Thoracic aorta (tissue), 2 donors: ENCODE data around the gene DENND2A. TPM values are rescaled to one million over a fixed set of nuclear protein-coding genes. Genes with fewer than 3 reads are reported as not detected.

ENCODE experiments used
- ATAC-seq: fragments of 150-250 bp; one replicate; pipeline ENCODE4 v1.8.0; 2017; ENCODE audit warnings: low read depth; ENCODE audit not compliant: insufficient number of reproducible peaks, low FRiP score
- DNase-seq: peaks from one replicate; pipeline ENCODE4 v3.0.0-alpha.2; 2020; ENCODE audit warnings: low spot score
- H3K27ac ChIP-seq, 2 donors: fragments of 200-600 bp; sonication (generic); 1 replicate in 1 of 2; 2 replicates in 1 of 2; pipeline ENCODE4 v1.5.1; 2016; ENCODE audit warnings: mild to moderate bottlenecking in 2 of 2, moderate library complexity in 2 of 2
- H3K27me3 ChIP-seq: fragments of 200-600 bp; sonication (generic); replicated peaks from 2 replicates; pipeline ENCODE4 v1.6.0; 2016; ENCODE audit warnings: mild to moderate bottlenecking; ENCODE audit not compliant: insufficient read depth
- H3K36me3 ChIP-seq: fragments of 200-600 bp; sonication (generic); one replicate; pipeline ENCODE4 v1.5.1; 2016
- H3K4me1 ChIP-seq, 2 donors: fragments of 200-600 bp; sonication (generic); 1 replicate in 1 of 2; 2 replicates in 1 of 2; pipeline versions ENCODE4 v1.5.1 to v1.6.0; 2016; ENCODE audit warnings: low read depth in 2 of 2, mild to moderate bottlenecking in 1 of 2; ENCODE audit not compliant: control insufficient read depth in 1 of 2
- H3K4me3 ChIP-seq: fragments of 200-600 bp; sonication (generic); 2 replicates; pipeline ENCODE4 v1.5.1; 2016; ENCODE audit warnings: mild to moderate bottlenecking
- H3K9me3 ChIP-seq: fragments of 200-600 bp; sonication (generic); 2 replicates; pipeline ENCODE4 v1.5.1; 2016
- CTCF ChIP-seq: fragments of 200-600 bp; sonication (generic); IDR thresholded peaks from one replicate; pipeline ENCODE4 v1.5.1; 2019; ENCODE audit warnings: antibody characterized with exemption
- total RNA-seq, 2 donors: library from RNA; depleted of rRNA; stranded (reverse); fragments of >200 nt; gene quantifications; one replicate each; pipeline versions ENCODE4 v1.1.0 to v1.2.3, GENCODE V29; 2016

DENND2A gene
- total RNA-seq, 2 donors from 2014 or later: 4.9 to 5.1 TPM

GRCh38 chr7:140593672-140593982 is 47.0 kb downstream of the DENND2A start:
- Histone ChIP-seq H3K4me3 (no peak overlapping the region), H3K36me3 (no peaks in the 10 kb centered on the region), H3K4me1 (peaks cover 4 to 18% of the 10 kb centered on the region in 2 donors), H3K27me3 (no peaks in the 10 kb centered on the region), H3K27ac (no peak overlapping the region), H3K9me3 (no peaks in the 10 kb centered on the region)
- no peak for DNase-seq
- TF ChIP-seq CTCF: no peak
- no peak for ATAC-seq

- H3K9me3 ChIP-seq: no peaks in the 10 kb centered on the region
- H3K4me1 ChIP-seq: peaks cover 4 to 18% of the 10 kb centered on the region in 2 donors
- ATAC-seq (no peak), DNase-seq (no peak)
- no peak overlapping the region for H3K27ac ChIP-seq
- no peaks in the 10 kb centered on the region for H3K27me3 ChIP-seq
- H3K36me3 ChIP-seq: no peaks in the 10 kb centered on the region
- no peak for TF ChIP-seq CTCF
- H3K4me3 ChIP-seq: no peak overlapping the region
Observed at GRCh38 chr7:140592964-140593671, 47.5 kb downstream of the DENND2A start.

DNA sequence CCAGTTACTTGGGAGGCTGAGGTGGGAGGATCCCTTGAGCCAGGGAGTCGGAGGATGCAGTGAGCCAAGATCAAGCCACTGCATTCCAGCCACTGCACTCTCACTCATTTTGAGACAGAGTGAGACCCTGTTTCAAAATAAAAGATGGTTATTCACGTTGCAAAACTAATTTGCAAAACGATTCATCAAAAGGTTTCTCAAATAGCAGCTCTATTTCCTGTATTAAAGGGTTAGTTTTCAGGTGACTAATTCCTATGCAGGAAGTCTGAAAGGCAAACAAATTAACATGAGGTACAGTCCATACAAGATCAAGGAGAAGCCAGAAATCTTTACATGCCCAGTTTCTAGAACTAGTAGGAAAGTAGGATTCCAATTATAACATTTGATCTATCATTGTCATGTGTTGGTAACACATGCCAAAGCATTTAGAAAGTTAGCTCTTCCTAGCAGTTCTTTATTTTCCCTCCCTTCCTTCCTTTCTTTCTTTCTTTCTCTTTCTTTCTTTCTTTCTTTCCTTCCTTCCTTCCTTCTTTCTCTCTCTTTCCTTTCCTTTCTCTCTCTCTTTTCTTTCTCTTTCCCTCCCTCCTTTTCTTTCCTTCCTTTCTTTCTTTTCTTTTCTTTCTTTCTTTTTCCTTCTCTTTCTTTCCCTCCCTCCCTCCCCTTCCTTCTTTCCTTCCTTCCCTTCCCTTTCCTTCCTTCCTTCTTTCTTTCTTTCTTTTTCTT is 49.3 kb downstream of the DENND2A start:
- ATAC-seq (no peak), DNase-seq (no peak)
- TF ChIP-seq CTCF: no peak
- peaks cover 0 to 2% of the 10 kb centered on the region in 2 donors for H3K4me1 ChIP-seq
- no peaks in the 10 kb centered on the region for H3K27me3 ChIP-seq
- no peaks in the 10 kb centered on the region for H3K36me3 ChIP-seq
- H3K9me3 ChIP-seq: no peaks in the 10 kb centered on the region
- H3K27ac ChIP-seq: no peak overlapping the region
- H3K4me3 ChIP-seq: no peak overlapping the region

DNA sequence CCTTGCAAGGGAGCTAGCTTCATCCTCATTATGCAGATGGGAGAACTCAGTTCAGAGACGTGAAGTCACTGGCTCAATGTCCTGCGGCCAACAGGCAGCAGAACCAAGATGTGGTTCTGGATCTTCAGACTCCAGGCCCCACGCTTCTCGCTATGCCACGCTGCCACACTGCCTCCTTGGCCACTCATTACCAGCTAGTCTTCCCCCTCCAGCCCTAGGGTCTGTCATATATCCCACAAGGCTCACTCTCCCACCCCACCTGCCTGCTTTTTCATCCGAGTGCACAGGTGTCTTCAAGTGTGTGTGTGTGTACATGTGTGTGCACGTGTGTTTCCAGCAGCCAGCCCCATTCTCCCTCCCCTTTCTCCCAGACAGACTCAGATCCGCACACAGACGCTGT is 53.4 kb downstream of the DENND2A start:
- Histone ChIP-seq H3K9me3 (no peaks in the 10 kb centered on the region), H3K4me1 (no peaks in the 10 kb centered on the region), H3K27ac (no peak overlapping the region), H3K27me3 (no peaks in the 10 kb centered on the region), H3K4me3 (no peak overlapping the region), H3K36me3 (no peaks in the 10 kb centered on the region)
- no peak for ATAC-seq
- TF ChIP-seq CTCF: no peak
- DNase-seq: no peak

DNA sequence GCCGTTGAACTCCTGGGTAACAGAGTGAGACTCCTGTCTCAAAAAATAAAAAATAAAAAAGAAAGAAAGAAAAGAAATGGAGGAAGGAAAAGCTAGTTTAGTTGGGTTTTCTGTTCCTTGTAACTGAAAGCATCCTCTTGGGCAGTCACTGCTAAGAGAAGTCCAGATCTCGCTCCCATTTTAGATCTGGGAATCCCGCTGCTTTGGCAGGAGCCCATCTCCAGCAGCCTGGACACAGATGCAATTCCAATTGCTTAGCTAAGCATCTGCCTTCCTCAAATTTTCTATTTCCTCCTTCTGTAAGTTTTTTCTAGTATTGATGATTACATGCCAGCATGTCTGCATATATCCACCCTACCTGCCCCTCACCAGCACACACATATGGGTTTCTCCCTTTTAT is 54.1 kb downstream of the DENND2A start:
- Histone ChIP-seq H3K9me3 (no peaks in the 10 kb centered on the region), H3K27me3 (no peaks in the 10 kb centered on the region), H3K36me3 (no peaks in the 10 kb centered on the region), H3K4me3 (no peak overlapping the region), H3K4me1 (no peaks in the 10 kb centered on the region), H3K27ac (no peak overlapping the region)
- TF ChIP-seq CTCF: no peak
- DNase-seq: no peak
- no peak for ATAC-seq
